Stimulated activated CD4-positive, alpha-beta T cell treated with anti-CD3 and anti-CD28 coated beads, TNF-alpha, amount 100 ng/mL, for 24 hours (primary cell): Measurements from ENCODE around the gene DEAF1.
"Not testable (repeated sequence)": the region's sequence is repeated elsewhere in the genome, so short reads cannot be mapped to it uniquely, and the experiment has no call there.

Experiments
- DNase-seq, 3 experiments: peaks; one replicate each; pipeline ENCODE4 v3.0.0-alpha.2; 2020; ENCODE audit warnings: low read depth in 3 of 3

The DEAF1 gene

GRCh38 chr11:679271-680207 lies 15.5 kb downstream of the DEAF1 start:
- DNase-seq = no peak

- DNase-seq = no peak
These were observed 16.7 kb downstream of the DEAF1 start for GRCh38 chr11:678297-678696.

DNA sequence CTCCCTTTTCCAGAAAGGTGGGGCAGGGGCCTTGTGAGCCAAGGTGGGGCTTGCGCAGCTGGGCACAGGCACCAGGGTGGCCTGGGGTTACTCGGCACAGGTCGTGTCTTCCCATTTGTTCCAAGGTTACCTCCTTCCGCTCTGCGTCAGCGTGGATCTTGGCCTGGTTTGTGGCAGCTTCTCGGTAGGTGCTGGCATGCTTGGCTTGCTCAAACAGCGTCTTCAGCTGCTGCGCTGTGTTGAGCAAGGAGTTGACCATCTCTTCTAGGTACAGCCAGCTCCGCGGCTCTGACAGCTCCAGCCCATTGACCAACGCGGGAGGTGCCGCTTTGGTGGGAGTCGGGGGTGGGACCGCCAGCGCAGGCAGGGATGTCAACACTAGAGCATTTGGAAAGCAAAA lies 20.6 kb downstream of the DEAF1 start:
- DNase-seq = no peak

DNA sequence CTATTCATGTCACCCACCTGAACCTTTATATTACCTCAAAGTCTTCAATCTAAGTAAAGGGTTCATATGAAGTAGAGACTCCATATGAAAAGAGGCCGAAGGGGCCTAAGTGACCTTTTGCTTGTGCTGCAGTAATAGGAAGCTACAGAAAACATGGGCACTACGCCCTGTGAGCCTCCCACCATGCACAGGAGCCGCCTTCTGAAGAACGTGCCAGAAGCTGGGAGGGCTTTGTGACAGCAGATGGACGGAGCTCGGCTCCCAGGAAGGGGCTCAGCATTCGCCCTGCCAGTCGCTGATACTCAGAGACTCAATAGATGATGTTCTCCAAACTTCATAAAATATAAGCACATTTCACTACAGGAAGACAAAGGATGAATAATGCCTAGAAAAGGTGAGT lies 21.2 kb downstream of the DEAF1 start:
- no peak for DNase-seq

GRCh38 chr11:665704-666281 lies 29.2 kb downstream of the DEAF1 start:
- no peak for DNase-seq

DNA sequence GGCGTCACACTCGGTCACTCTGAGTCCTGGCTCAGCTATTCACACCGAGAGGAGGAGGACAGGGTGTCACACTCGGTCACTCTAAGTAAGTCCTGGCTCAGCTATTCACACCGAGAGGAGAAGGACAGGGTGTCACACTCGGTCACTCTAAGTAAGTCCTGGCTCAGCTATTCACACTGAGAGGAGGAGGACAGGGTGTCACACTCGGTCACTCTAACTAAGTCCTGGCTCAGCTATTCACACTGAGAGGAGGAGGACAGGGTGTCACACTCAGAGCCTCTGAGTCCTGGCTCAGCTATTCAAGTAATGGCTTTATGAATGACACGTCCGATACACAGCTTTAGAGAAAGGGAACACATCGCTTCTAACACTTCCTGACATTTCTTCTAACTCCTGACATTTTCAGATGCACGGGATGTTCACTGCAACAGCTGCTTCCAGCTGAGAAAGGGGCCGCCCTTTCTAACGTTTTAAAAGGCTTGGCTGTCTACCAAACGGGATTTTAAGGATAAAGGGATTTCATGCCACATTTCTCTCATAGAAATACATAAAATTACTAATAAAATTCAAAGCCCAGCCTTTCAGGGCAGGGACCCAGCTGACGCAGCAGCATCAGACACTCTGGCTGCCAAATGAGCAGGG lies 29.8 kb downstream of the DEAF1 start:
- no peak for DNase-seq

DNA sequence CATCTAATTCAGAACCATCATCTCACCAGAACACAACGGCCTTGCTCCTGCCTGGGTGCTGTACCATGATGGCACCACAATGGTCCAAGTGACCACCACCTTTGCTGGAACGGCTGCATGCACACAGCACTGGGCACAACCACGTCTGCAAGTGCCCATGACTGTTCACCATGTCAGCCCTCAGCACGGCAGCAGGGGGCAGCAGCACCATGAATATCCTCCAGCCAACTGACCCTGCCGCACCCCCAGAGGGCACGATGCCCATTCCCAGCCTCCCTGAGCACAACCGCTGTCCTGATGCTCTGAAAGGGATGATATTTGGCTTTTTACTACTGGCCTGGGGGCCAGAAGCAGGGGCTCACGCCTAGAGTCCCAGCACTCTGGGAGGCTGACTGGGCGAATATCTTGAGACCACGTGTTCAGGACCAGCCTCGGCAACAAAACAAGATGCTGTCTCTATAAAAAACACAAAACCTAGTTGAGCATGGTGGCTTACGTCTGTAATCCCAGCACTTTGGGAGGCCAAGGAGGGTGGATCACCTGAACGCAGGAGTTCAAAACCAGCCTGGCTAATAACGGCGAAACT lies 32.2 kb downstream of the DEAF1 start:
- DNase-seq = peak in 2 of 3 experiments; percentile 6 to 40

- DNase-seq = no peak
These were observed 34.2 kb downstream of the DEAF1 start for GRCh38 chr11:660681-661444.

- DNase-seq = no peak
These were observed 34.7 kb downstream of the DEAF1 start for GRCh38 chr11:660281-660680.

DNA sequence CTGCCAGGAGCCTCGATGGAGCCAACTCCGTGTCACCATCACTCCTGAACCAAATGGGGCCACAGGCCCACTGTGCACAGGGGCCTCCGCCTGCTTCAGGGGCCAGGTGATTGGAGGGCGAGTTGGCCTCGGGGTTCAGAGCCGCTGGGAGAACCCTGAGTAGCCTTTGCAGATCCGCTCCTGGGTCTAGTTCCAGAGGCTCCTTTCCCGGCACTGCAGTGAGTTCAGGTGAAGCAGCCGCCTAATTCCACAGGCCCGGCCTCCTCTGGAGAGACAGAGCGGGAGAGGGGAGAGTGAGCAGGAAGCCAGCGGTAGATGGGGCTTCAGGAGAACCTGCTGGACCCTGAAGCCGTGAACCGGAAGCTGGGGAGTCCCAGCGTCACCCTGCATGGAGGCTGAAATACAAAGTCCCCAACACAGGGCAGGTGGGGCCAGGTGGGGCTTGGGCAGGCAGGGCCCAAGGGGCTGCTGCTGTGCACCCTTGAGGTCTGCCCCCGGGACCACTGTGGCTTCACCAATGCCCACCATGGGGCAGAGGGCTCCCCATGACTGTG lies 35.4 kb downstream of the DEAF1 start:
- DNase-seq = no peak

- no peak for DNase-seq
These were observed 37.3 kb downstream of the DEAF1 start for GRCh38 chr11:657691-658126.

DNA sequence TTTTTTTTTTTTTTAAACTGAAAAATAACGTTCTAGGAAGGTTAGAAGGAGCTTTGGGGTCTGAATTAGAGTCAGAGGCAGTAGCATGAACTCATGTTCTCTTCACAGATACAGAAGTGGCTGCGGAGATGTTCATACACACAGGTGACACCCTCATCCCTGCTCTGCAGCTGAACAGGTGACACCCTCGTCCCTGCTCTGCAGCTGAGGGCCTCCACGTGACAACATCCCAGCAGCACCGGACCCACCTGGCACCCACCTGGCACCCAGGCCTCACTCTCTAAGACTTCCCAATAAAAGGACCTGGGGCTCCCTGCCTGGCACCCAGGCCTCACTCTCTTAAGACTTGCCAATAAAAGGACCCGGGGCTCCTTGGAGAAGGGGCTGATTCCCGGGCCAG lies 38.2 kb downstream of the DEAF1 start:
- no peak for DNase-seq

GRCh38 chr11:656426-656825 lies 38.6 kb downstream of the DEAF1 start:
- DNase-seq = no peak

DNA sequence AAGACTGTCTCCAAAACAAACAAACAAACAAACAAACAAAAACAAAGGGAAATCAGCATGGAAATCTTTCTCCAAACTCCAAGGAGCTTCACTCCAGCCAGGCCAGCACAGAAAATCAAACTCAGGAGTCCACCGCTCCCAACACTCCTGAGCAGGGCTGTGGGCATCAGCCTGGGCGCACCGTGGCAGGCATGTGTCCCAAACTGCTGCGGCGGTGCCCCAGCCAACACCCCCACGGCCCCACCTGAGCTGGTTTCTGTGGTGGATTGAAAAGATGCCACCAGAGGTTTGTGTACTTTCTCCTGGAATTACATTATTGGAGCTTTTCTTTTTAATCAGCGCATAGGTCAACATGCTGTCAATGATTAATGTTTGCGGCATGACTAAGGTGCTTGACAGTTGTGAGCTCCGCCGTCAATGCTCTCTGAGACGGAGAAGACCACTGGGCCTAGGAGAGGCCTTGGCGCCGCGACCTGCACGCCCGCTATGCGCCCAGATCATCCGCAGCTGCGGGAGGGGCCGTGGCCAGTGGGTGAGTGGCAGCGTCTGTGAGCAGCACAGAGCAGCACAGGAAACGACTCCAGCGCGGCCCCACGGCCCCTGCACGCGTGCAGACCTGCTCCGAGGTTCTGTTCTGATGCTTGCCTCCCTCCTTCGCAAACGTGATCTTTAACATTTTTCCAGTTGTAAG lies 39.8 kb downstream of the DEAF1 start:
- no peak for DNase-seq

- not testable (repeated sequence) for DNase-seq
These were observed 40.6 kb downstream of the DEAF1 start for GRCh38 chr11:654444-654843.

GRCh38 chr11:653837-654236 lies 41.2 kb downstream of the DEAF1 start:
- no peak for DNase-seq

DNA sequence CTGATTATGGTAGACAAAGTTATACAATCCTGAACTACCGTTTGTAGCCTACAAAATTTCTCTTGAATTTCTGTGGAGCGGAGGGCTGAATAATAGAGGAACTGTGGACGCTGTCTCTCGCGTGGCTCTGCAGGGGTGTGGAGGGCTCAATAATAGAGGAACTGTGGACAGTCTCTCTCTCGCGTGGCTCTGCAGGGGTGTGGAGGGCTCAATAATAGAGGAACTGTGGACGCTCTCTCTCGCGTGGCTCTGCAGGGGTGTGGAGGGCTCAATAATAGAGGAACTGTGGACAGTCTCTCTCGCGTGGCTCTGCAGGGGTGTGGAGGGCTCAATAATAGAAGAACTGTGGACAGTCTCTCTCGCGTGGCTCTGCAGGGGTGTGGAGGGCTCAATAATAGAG lies 41.9 kb downstream of the DEAF1 start:
- not testable (repeated sequence) for DNase-seq

DNA sequence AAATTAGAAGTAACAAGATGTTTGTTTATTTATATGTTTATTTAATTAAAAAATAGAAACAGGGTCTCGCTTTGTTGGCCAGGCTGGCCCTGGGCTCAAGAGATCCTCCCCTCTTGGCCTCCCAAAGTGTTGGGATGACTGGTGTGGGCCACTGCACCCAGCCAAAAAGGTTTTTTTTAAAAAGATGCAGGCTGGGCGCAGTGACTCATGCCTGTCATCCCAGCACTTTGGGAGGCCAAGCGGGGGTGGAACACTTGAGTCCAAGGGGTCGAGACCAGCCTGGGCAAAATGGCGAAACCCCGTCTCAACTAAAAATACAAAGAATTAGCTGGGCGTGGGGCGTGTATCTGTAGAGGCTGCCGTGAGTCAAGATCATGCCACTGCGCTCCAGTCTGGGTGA lies 44.5 kb downstream of the DEAF1 start:
- DNase-seq = no peak

- DNase-seq = not testable (repeated sequence)
These were observed 47.3 kb downstream of the DEAF1 start for GRCh38 chr11:647672-648158.

DNA sequence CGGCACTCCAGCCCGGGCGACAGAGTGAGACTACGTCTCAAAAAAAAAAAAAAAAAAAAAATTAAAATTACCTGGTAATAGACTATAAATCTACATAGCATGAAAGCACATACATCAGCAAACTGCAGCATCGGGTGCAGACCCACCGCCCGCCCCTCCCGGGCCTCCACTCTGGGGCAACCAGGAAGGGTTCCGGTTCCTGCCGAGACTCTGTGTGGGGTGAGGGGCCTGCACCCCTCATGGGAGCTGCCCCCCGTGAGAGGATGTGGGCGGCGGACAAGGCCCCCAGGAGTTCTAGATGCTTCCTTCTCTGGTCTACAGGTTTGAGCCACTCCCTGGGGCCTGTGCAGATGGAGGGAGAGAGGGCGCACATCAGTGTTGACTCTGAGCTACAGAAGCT lies 48.8 kb downstream of the DEAF1 start:
- no peak for DNase-seq

DNA sequence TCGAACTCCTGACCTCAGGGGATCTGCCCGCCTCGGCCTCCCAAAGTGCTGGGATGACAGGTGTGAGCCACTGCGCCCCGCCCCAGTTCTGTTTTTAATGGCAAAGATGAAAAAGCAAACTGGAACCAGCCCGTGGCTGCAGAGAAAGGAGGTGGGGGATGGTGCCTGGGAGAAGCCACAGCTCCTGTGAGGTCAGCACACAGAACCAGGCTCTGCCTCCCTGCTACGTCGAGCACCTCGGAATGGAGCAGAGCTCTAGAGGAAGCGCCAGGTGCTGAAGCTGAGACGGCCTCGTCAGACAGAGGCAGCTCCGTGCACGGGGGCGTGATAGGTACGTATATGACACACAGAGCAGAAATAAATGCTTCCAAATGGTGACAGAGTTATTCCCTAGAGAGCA lies 49.5 kb downstream of the DEAF1 start:
- no peak for DNase-seq
